SK-N-SH treated with all-trans-retinoic acid at 6 μM for 48 hours (cell line): ENCODE results near the gene XRCC4.

Source experiments
- ATAC-seq: fragments of 200-7000 bp; cut with Tn5 transposase; 3 replicates; pipeline ENCODE4 v1.9.1; 2020; ENCODE audit warnings: mild to moderate bottlenecking, moderate library complexity
- BACH2 ChIP-seq: fragments of 250-450 bp; sonication (Bioruptor Pico); IDR thresholded peaks from 2 replicates; pipeline ENCODE4 v1.9.0; 2021; ENCODE audit warnings: mild to moderate bottlenecking, borderline replicate concordance
- CREB5 ChIP-seq: fragments of 250-450 bp; sonication (Bioruptor Pico); IDR thresholded peaks from 2 replicates; pipeline ENCODE4 v1.5.1; 2020; ENCODE audit warnings: low read depth, mild to moderate bottlenecking, moderate library complexity
- CSDC2 ChIP-seq: fragments of 250-450 bp; sonication (Bioruptor Pico); IDR thresholded peaks from 2 replicates; pipeline ENCODE4 v1.5.0; 2020; ENCODE audit warnings: mild to moderate bottlenecking, moderate library complexity
- CSRNP3 ChIP-seq: fragments of 250-450 bp; sonication (Bioruptor Pico); IDR thresholded peaks from 2 replicates; pipeline ENCODE4 v1.5.1; 2021; ENCODE audit warnings: mild to moderate bottlenecking, moderate library complexity
- ESRRG ChIP-seq: fragments of 250-450 bp; sonication (Bioruptor Pico); IDR thresholded peaks from 2 replicates; pipeline ENCODE4 v1.6.1; 2021; ENCODE audit warnings: mild to moderate bottlenecking
- GLIS3 ChIP-seq: fragments of 250-450 bp; sonication (Bioruptor Pico); IDR thresholded peaks from 2 replicates; pipeline ENCODE4 v1.5.0; 2020; ENCODE audit warnings: mild to moderate bottlenecking, moderate library complexity
- ISL1 ChIP-seq: fragments of 250-450 bp; sonication (Bioruptor Pico); IDR thresholded peaks from 2 replicates; pipeline ENCODE4 v2.1.2; 2022; ENCODE audit warnings: mild to moderate bottlenecking, moderate library complexity
- OSR1 ChIP-seq: fragments of 250-450 bp; sonication (Bioruptor Pico); IDR thresholded peaks from 2 replicates; pipeline ENCODE4 v1.8.0; 2022; ENCODE audit warnings: moderate library complexity, mild to moderate bottlenecking, inconsistent platforms
- PATZ1 ChIP-seq: fragments of 250-450 bp; sonication (Bioruptor Pico); IDR thresholded peaks from 2 replicates; pipeline ENCODE4 v1.8.0; 2020; ENCODE audit warnings: mild to moderate bottlenecking, moderate library complexity, borderline replicate concordance
- POU6F1 ChIP-seq: fragments of 250-450 bp; sonication (Bioruptor Pico); IDR thresholded peaks from 2 replicates; pipeline ENCODE4 v1.8.0; 2021; ENCODE audit warnings: low read depth, mild to moderate bottlenecking, moderate library complexity, borderline replicate concordance
- PPARA ChIP-seq: fragments of 250-450 bp; sonication (Bioruptor Pico); IDR thresholded peaks from 2 replicates; pipeline ENCODE4 v1.5.0; 2020; ENCODE audit warnings: mild to moderate bottlenecking, borderline replicate concordance
- RARB ChIP-seq: fragments of 250-450 bp; sonication (Bioruptor Pico); IDR thresholded peaks from 2 replicates; pipeline ENCODE4 v1.8.0; 2021; ENCODE audit warnings: mild to moderate bottlenecking, moderate library complexity
- SNAI2 ChIP-seq: fragments of 250-450 bp; sonication (Bioruptor Pico); IDR thresholded peaks from 2 replicates; pipeline ENCODE4 v1.5.0; 2020; ENCODE audit warnings: mild to moderate bottlenecking, moderate library complexity
- TCF4 ChIP-seq: fragments of 250-450 bp; sonication (Bioruptor Pico); IDR thresholded peaks from 2 replicates; pipeline ENCODE4 v1.8.0; 2021; ENCODE audit warnings: mild to moderate bottlenecking, moderate library complexity, borderline replicate concordance
- TOX ChIP-seq: fragments of 250-450 bp; sonication (Bioruptor Pico); IDR thresholded peaks from 2 replicates; pipeline ENCODE4 v1.8.0; 2021; ENCODE audit warnings: mild to moderate bottlenecking, moderate library complexity, borderline replicate concordance
- ZC3H10 ChIP-seq: fragments of 250-450 bp; sonication (Bioruptor Pico); IDR thresholded peaks from 2 replicates; pipeline ENCODE4 v1.5.1; 2021; ENCODE audit warnings: mild to moderate bottlenecking, moderate library complexity
- ZFP3 ChIP-seq: fragments of 250-450 bp; sonication (Bioruptor Pico); IDR thresholded peaks from 2 replicates; pipeline ENCODE4 v1.5.0; 2020; ENCODE audit warnings: mild to moderate bottlenecking, moderate library complexity
- ZFP30 ChIP-seq: fragments of 450-650 bp; formaldehyde crosslinking; IDR thresholded peaks from 2 replicates; pipeline ENCODE4 v1.5.0; 2022; ENCODE audit warnings: mild to moderate bottlenecking, moderate library complexity
- ZNF565 ChIP-seq: fragments of 450-650 bp; formaldehyde crosslinking; conservative IDR thresholded peaks from 2 replicates; pipeline ENCODE4 v1.5.0; 2020; ENCODE audit warnings: low read depth, mild to moderate bottlenecking, moderate library complexity
- ZNF70 ChIP-seq: fragments of 450-650 bp; formaldehyde crosslinking; IDR thresholded peaks from 2 replicates; pipeline ENCODE4 v1.5.0; 2020; ENCODE audit warnings: mild to moderate bottlenecking, moderate library complexity
- ZNF8 ChIP-seq: fragments of 450-650 bp; formaldehyde crosslinking; IDR thresholded peaks from 2 replicates; pipeline ENCODE4 v1.5.0; 2020; ENCODE audit warnings: mild to moderate bottlenecking, moderate library complexity
- TF ChIP-seq, protein P1 (sequence below): fragments of 250-450 bp; sonication (Bioruptor Pico); IDR thresholded peaks from 2 replicates; pipeline ENCODE4 v1.5.0; 2020; ENCODE audit warnings: mild to moderate bottlenecking, moderate library complexity

Gene XRCC4

DNA sequence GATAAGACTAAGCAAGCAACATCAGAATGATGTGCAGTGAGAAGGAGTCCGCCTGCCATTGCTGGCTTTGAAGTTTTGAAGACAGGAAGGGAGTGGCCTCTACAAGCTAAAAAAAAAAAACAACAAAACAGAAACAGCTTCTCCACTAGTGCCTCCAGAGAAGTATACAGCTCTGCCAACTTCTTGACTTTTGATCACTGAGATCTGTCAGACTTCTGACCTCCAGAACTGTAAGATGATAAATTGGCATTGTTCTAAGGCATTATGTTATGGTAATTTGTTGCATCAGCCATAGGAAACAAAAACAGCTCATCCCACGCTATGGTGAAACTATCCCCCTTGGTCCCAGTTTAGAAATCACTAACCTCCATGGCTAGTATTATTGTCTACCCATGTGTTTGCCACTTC is 263.2 kb downstream of the XRCC4 start:
- no peak for TF ChIP-seq CSRNP3 (CRISPR knock-in tag)
- no peak for TF ChIP-seq ZFP3 (CRISPR knock-in tag)
- no peak for TF ChIP-seq GLIS3 (CRISPR knock-in tag)
- TF ChIP-seq ZNF70 (CRISPR knock-in tag) = no peak
- TF ChIP-seq, all 23 proteins: peak for 0
- ATAC-seq = no peak

- ATAC-seq = no peak
- TF ChIP-seq ISL1 (CRISPR knock-in tag) = no peak
- no peak for TF ChIP-seq GLIS3 (CRISPR knock-in tag)
- no peak for TF ChIP-seq PPARA (CRISPR knock-in tag)
- no peak for TF ChIP-seq ZNF565 (CRISPR knock-in tag)
- no peak for TF ChIP-seq ZC3H10 (CRISPR knock-in tag)
- no peak for TF ChIP-seq ZFP3 (CRISPR knock-in tag)
- no peak for TF ChIP-seq ESRRG (CRISPR knock-in tag)
- no peak for TF ChIP-seq POU6F1
- TF ChIP-seq RARB = no peak
These were observed 264.5 kb downstream of the XRCC4 start for GRCh38 chr5:83341815-83342334.

DNA sequence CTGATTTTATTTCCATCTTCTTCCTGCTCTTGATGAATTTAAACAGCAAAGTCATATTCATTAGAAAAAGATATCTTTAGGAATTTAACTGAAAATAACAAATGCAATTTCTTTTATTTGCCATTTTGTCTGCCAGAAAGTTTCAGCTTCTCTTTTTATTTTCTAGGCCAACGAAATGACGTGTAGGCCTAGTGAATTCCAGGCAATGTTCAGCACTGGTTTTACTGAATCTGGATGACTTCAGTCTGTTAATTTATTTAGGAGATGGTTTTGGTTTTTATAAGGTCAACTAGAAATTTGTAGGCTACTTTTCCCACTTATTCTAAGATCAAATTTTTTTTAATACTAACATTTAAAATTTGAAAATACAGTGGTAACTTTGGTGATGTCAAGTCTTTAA is 265.1 kb downstream of the XRCC4 start:
- no peak for ATAC-seq
- TF ChIP-seq OSR1 (CRISPR knock-in tag) (no peak), BACH2 (no peak), SNAI2 (CRISPR knock-in tag) (no peak), POU6F1 (no peak), ZNF8 (CRISPR knock-in tag) (no peak), TOX (CRISPR knock-in tag) (no peak), RARB (no peak), ZNF70 (CRISPR knock-in tag) (no peak), ESRRG (CRISPR knock-in tag) (no peak), ISL1 (CRISPR knock-in tag) (no peak), CREB5 (CRISPR knock-in tag) (no peak), CSRNP3 (CRISPR knock-in tag) (no peak), PATZ1 (CRISPR knock-in tag) (no peak), TCF4 (CRISPR knock-in tag) (no peak), ZFP3 (CRISPR knock-in tag) (no peak), GLIS3 (CRISPR knock-in tag) (no peak), ZC3H10 (CRISPR knock-in tag) (no peak), CSDC2 (no peak), ZFP30 (CRISPR knock-in tag) (no peak)
- TF ChIP-seq, protein P1, sequence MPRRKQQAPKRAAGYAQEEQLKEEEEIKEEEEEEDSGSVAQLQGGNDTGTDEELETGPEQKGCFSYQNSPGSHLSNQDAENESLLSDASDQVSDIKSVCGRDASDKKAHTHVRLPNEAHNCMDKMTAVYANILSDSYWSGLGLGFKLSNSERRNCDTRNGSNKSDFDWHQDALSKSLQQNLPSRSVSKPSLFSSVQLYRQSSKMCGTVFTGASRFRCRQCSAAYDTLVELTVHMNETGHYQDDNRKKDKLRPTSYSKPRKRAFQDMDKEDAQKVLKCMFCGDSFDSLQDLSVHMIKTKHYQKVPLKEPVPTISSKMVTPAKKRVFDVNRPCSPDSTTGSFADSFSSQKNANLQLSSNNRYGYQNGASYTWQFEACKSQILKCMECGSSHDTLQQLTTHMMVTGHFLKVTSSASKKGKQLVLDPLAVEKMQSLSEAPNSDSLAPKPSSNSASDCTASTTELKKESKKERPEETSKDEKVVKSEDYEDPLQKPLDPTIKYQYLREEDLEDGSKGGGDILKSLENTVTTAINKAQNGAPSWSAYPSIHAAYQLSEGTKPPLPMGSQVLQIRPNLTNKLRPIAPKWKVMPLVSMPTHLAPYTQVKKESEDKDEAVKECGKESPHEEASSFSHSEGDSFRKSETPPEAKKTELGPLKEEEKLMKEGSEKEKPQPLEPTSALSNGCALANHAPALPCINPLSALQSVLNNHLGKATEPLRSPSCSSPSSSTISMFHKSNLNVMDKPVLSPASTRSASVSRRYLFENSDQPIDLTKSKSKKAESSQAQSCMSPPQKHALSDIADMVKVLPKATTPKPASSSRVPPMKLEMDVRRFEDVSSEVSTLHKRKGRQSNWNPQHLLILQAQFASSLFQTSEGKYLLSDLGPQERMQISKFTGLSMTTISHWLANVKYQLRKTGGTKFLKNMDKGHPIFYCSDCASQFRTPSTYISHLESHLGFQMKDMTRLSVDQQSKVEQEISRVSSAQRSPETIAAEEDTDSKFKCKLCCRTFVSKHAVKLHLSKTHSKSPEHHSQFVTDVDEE (CRISPR knock-in tag) = no peak
